Suprapubic skin (tissue), 4 donors: Measurements from ENCODE around the gene CNKSR1. TPM values are rescaled to one million over a fixed set of nuclear protein-coding genes. Genes with fewer than 3 reads are reported as not detected.

Source experiments
- DNase-seq, 2 donors: peaks; one replicate each; pipeline ENCODE4 v3.0.0-alpha.2; 2019; ENCODE audit warnings: low spot score in 2 of 2
- H3K27ac ChIP-seq: fragments of 200-600 bp; sonication (generic); one replicate; pipeline ENCODE4 v1.5.1; 2019
- H3K27me3 ChIP-seq: fragments of 200-600 bp; sonication (generic); one replicate; pipeline ENCODE4 v1.5.1; 2019
- H3K36me3 ChIP-seq: fragments of 200-600 bp; sonication (generic); one replicate; pipeline ENCODE4 v1.5.1; 2019
- H3K4me1 ChIP-seq: fragments of 200-600 bp; sonication (generic); one replicate; pipeline ENCODE4 v1.5.1; 2019
- H3K4me3 ChIP-seq: fragments of 200-600 bp; sonication (generic); one replicate; pipeline ENCODE4 v1.5.1; 2019; ENCODE audit warnings: mild to moderate bottlenecking
- H3K9me3 ChIP-seq: fragments of 200-600 bp; sonication (generic); one replicate; pipeline ENCODE4 v1.5.1; 2019
- EP300 ChIP-seq: sonication (generic); formaldehyde crosslinking; IDR thresholded peaks from one replicate; pipeline ENCODE4 v1.6.1; 2017; ENCODE audit warnings: antibody characterized with exemption
- POLR2A ChIP-seq, 2 donors: fragments of 450-650 bp; IDR thresholded peaks; one replicate each; pipeline ENCODE4 v1.6.1; 2017; ENCODE audit warnings: antibody characterized with exemption in 2 of 2, mild to moderate bottlenecking in 2 of 2, moderate library complexity in 2 of 2
- POLR2AphosphoS5 ChIP-seq, 3 donors: sonication (generic); formaldehyde crosslinking; IDR thresholded peaks; one replicate each; pipeline ENCODE4 v1.6.1; 2017; ENCODE audit warnings: antibody characterized with exemption in 3 of 3
- WGBS: methylation state at CpG from one replicate; pipeline ENCODE4 v1.1.5; 2018; 5-methylcytosine and 5-hydroxymethylcytosine counted together
- total RNA-seq, 4 donors: library from RNA; depleted of rRNA; stranded (reverse); fragments of >200 nt; gene quantifications; one replicate each; pipeline ENCODE4 v1.1.0, GENCODE V29; 2016
- TF ChIP-seq, protein P1 (sequence below), 2 donors: fragments of 200-600 bp in 1 of 2; fragments of 450-650 bp in 1 of 2; sonication (generic) in 1 of 2; IDR thresholded peaks; one replicate each; pipeline ENCODE4 v1.5.1; 2016 to 2019; ENCODE audit warnings: antibody characterized with exemption in 2 of 2, mild to moderate bottlenecking in 1 of 2, moderate library complexity in 1 of 2

Gene CNKSR1
- total RNA-seq, 4 donors from 2014 or later: 45.6 to 91.2 (median 53.7) TPM

DNA sequence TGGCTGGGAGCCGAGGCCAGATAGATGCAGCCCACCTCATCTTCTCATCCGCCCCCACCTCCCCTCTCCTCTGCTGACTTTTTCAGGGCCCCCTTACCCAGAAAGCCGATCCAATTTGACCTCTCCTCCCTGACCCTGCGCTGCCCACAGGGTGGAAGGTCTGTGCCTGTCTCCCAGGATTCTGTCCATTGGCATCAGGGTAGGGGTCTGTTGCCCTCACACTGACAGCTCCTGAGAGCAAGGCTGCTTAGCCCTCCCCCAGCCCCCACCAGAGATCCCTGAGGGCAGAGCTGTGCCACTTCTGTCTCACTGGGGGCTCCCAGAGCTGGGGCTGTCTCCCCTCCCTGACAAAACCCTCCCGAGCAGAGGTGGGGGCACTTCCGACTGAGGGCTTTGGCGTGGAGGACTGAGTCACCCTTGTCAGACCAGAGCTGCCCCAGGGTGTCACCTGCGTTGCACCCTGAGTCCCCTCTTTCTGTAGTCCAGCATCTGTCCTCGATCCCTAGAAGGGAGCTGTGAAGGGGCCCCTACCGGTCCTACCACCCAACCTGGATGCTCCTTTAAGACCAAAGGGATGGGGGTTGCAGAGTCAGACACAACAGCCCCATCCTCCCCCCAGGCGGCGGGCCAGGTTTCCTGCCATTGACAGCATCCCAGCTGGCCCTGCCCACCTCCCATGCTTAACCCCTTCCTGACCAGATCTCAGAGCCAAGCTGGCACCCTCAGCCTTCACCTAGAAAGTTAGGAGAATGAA, 20.8 kb upstream of the CNKSR1 start:
- H3K27ac ChIP-seq: peak overlapping the region; percentile 15
- 34% methylated on average over 10 of the region's 12 CpGs for WGBS
- no peak for TF ChIP-seq POLR2A (IDR thresholded peaks at IDR 0.05)
- H3K4me1 ChIP-seq: peaks cover 5% of the 10 kb centered on the region
- DNase-seq: peak in 1 of 2 donors; percentile 78
- no peaks in the 10 kb centered on the region for H3K36me3 ChIP-seq
- no peaks in the 10 kb centered on the region for H3K9me3 ChIP-seq
- H3K27me3 ChIP-seq: peaks cover 34% of the 10 kb centered on the region
- H3K4me3 ChIP-seq: peak overlapping the region; percentile 25

DNA sequence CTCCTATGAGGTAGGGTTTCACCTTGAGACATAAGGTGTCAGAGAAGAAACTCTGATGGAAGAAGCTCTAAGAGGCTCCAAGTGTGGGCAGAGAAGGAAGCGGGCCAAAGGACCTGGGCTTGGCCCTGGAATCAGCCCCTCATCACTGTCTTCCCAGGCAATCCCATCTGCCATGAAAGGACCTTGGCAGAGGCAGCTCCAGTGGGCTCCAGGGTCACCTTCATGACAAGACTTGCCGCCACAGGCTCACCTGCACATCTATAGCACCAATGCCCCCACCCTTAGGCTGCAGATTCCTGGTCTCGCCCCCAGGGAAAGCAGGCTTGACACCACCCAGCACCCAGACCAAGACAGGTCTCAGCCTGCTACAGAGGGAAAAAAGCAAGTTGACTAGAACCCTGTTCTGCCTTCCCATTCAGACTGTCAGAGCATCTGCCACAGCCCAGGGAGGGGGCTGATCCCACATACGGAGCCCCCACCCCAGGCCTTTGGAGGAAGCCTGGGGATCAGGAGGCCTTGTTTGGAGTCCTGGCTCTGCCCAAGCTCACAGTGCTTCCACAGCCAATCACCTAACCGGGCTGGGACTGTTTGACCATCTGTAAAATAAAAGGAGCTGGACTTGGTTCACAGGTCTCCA, 18.9 kb upstream of the CNKSR1 start:
- Histone ChIP-seq H3K9me3 (no peaks in the 10 kb centered on the region), H3K27me3 (peaks cover 38% of the 10 kb centered on the region), H3K27ac (no peak overlapping the region), H3K4me3 (no peak overlapping the region), H3K4me1 (peaks cover 14% of the 10 kb centered on the region), H3K36me3 (no peaks in the 10 kb centered on the region)
- DNase-seq: peak in 1 of 2 donors; percentile 55
- TF ChIP-seq, protein P1, sequence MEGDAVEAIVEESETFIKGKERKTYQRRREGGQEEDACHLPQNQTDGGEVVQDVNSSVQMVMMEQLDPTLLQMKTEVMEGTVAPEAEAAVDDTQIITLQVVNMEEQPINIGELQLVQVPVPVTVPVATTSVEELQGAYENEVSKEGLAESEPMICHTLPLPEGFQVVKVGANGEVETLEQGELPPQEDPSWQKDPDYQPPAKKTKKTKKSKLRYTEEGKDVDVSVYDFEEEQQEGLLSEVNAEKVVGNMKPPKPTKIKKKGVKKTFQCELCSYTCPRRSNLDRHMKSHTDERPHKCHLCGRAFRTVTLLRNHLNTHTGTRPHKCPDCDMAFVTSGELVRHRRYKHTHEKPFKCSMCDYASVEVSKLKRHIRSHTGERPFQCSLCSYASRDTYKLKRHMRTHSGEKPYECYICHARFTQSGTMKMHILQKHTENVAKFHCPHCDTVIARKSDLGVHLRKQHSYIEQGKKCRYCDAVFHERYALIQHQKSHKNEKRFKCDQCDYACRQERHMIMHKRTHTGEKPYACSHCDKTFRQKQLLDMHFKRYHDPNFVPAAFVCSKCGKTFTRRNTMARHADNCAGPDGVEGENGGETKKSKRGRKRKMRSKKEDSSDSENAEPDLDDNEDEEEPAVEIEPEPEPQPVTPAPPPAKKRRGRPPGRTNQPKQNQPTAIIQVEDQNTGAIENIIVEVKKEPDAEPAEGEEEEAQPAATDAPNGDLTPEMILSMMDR (IDR thresholded peaks at IDR 0.05): no peak
- TF ChIP-seq POLR2A (IDR thresholded peaks at IDR 0.05) (no peak), EP300 (no peak), POLR2AphosphoS5 (IDR thresholded peaks at IDR 0.05) (no peak)
- WGBS: 76% methylated on average over 4 of the region's 5 CpGs

DNA sequence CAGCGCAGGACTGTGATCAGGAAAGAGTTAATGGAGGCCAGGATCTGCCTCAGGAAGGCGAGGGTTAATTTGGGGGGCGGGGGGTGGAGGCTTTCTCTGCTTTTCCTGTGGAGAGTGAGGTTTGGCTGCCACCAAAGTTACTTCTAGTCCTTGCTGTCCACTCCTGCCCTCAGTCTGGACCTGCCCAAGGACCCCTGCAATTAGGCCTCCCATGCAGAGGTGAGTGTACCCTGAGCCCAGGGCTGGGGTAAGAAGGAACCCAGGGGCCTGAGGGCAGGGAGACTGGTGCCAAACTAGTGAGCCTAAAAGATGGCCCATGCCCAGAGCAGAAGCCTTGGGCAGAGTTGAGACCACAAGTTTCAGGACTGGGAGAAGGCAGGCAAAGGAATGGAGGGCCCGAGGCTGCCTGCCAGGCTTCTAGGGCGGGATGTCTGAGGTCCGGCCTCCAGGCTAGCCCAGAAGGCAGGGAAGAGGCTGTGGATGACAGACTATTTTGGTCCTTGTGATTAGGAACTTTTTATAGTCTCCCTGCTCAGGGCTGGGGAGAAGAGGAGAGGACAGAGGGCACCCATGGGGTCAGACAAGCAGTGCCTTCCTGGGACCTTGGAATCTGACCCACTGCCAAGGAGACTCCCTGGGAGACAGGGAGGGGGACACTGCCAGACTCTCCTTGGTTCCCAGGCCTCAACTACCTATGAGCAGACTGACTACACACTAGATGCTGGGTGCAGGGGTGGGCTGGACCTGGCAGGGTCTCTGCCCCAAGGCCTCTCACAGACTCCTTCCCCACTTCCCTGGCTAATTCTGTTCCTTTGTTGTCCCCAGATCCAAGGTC, 18.2 kb upstream of the CNKSR1 start, which contains the start of gene FAM110D:
Gene FAM110D (plus strand): TSS at position 172 of the 835 bp plus-strand sequence. CDS start 2,213 bp downstream, outside the sequence.
- H3K36me3 ChIP-seq: no peaks in the 10 kb centered on the region
- peak within 1 kb of the TSS; percentile 65 for H3K4me3 ChIP-seq
- peaks cover 20% of the 10 kb centered on the region for H3K4me1 ChIP-seq
- H3K27me3 ChIP-seq: peaks cover 38% of the 10 kb centered on the region
- no peaks in the 10 kb centered on the region for H3K9me3 ChIP-seq
- 34% methylated on average over 6 of the region's 6 CpGs for WGBS
- no peak for DNase-seq
- no peak for TF ChIP-seq POLR2AphosphoS5 (IDR thresholded peaks at IDR 0.05)
- TF ChIP-seq POLR2A (IDR thresholded peaks at IDR 0.05): no peak
- TF ChIP-seq, protein P1 (IDR thresholded peaks at IDR 0.05): no peak
- no peak within 1 kb of the TSS for H3K27ac ChIP-seq

DNA sequence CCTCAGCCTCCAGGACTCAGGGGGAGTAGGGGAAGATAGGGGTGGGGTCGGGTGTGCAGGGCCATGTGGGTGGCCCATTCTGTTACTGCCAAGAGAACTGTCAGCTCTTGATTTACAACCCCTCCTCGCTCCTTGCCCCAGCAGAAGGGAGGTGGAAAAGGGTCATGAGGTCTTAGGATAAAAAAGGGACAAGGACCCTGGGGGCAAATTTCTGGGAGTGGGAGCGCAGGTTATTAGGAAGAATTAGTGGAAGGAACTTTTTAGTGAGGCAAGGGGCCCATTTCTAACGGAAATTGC, 17.6 kb upstream of the CNKSR1 start:
- TF ChIP-seq POLR2AphosphoS5 (IDR thresholded peaks at IDR 0.05): no peak
- TF ChIP-seq EP300: no peak
- TF ChIP-seq, protein P1 (IDR thresholded peaks at IDR 0.05): no peak
- no peak for TF ChIP-seq POLR2A (IDR thresholded peaks at IDR 0.05)
- peaks cover 26% of the 10 kb centered on the region for H3K4me1 ChIP-seq
- no peaks in the 10 kb centered on the region for H3K9me3 ChIP-seq
- no peaks in the 10 kb centered on the region for H3K36me3 ChIP-seq
- H3K27ac ChIP-seq: no peak overlapping the region
- peaks cover 38% of the 10 kb centered on the region for H3K27me3 ChIP-seq
- H3K4me3 ChIP-seq: peak overlapping the region; percentile 65
- no peak for DNase-seq
- WGBS: 62% methylated on average over 4 of the region's 4 CpGs

DNA sequence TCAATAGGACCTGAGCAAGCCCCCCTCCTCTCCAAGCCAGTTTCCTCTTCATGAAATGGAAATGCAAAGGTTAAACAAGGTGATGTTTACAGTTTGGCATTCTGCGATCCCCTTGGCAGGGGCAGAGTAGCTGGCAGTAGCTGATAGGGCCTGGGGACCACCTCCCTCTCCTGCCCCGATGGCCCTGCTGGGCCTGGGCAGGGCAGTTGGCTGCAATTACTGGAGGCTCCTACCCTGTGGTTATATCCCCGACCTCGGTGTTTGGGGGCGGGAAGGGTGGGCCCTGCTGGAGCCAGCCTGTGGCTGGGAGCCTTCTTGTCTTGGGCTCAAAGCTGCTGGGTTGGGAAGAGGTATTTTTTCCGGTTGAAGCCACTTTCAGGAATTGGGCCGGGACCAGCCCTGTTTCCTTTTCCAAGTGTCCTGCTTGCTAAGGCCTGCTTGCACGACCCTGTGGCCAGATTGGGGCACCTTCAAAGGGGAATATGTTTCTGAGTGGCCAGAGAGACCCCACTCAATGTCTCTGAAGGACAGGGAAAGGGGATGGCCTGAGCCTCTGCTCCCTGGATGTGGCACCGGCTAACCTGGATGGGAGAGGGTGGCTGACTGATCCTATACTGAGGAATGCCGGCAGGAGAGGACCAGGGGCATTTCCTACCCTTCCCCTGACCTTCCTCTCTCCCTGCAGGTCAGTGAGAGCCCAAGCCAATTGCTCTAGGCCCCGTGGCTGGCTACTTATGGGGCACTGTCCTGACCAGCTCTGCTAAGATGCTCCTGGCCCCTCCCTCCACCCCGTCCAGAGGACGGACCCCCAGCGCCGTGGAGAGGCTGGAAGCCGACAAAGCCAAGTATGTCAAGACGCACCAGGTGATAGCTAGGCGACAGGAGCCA, 16.5 kb upstream of the CNKSR1 start:
- Histone ChIP-seq H3K27me3 (peaks cover 36% of the 10 kb centered on the region), H3K27ac (no peak overlapping the region)
- 74% methylated on average over 10 of the region's 18 CpGs for WGBS

More for the DNA sequence above, 16.5 kb upstream of the CNKSR1 start:
- Histone ChIP-seq H3K36me3 (no peaks in the 10 kb centered on the region), H3K9me3 (no peaks in the 10 kb centered on the region), H3K4me3 (peak overlapping the region; percentile 65), H3K4me1 (peaks cover 27% of the 10 kb centered on the region)
- no peak for DNase-seq
- TF ChIP-seq, protein P1 (IDR thresholded peaks at IDR 0.05): no peak
- no peak for TF ChIP-seq EP300
